ENCODE measurements around the gene ASTN2. TPM values are rescaled to one million over a fixed set of nuclear protein-coding genes. Genes with fewer than 3 reads are reported as not detected.

Gene ASTN2
- total and polyA plus RNA-seq, 2 donors (not counting 3 experiments of a cell fraction or from before 2014, with no cell fraction given), result 1.0 to 1.9 TPM

- no peaks in the 10 kb centered on the region for H3K9me3 ChIP-seq (replicated peaks; ENCODE audit: control insufficient read depth, insufficient read depth, low read length)
- H4K20me1 ChIP-seq (replicated peaks; ENCODE audit: control insufficient read depth, extremely low read depth, insufficient read depth, low read length), result no peaks in the 10 kb centered on the region
- BruUV-seq (replicated peaks), result no TSS peak
- CTCF ChIA-PET, result interaction anchor here (0.9 kb wide), 1 partner anchor 1048 kb away, joined by 3 read pairs; no protein-coding TSS in a partner anchor
- FAIRE-seq, result no peak
- no peak overlapping the region for H2AFZ ChIP-seq (ENCODE audit: low read depth, low read length)
- H3K9me1 ChIP-seq (replicated peaks; ENCODE audit: control insufficient read depth, extremely low read depth, insufficient read depth, low read length), result no peaks in the 10 kb centered on the region
- H3K9ac ChIP-seq (replicated peaks; ENCODE audit: extremely low read depth, insufficient read depth, low read length), result no peak overlapping the region
- no peaks in the 10 kb centered on the region for H3K27me3 ChIP-seq (ENCODE audit: control insufficient read depth in 2 of 2, insufficient read depth in 2 of 2, low read length in 2 of 2)
- no peaks in the 10 kb centered on the region for H3K79me2 ChIP-seq (ENCODE audit: control insufficient read depth, insufficient read depth, low read length)
- no peak overlapping the region for H3K4me3 ChIP-seq (replicated peaks in 1 of 3; ENCODE audit: insufficient read depth in 1 of 3, low read depth in 1 of 3, low read length in 3 of 3)
- no peak overlapping the region for H3K4me2 ChIP-seq (ENCODE audit: insufficient read depth, low read length)
- POLR2A ChIA-PET, result no interaction called here
- DNase-seq (ENCODE audit: low read depth, low spot score), result no peak
- intact Hi-C loops (cut with micrococcal nuclease), result no loop called here
- no peaks in the 10 kb centered on the region for H3K36me3 ChIP-seq (ENCODE audit: control insufficient read depth in 2 of 2, extremely low read depth in 1 of 2, insufficient read depth in 2 of 2, low read length in 2 of 2)
- TF ChIP-seq FOS (IDR thresholded peaks at IDR 0.05; ENCODE audit: borderline replicate concordance, insufficient read depth, low read length) (no peak), POLR2A (IDR thresholded peaks at IDR 0.05; ENCODE audit: low read depth, low read length) (no peak), MYC (IDR thresholded peaks at IDR 0.05; ENCODE audit: low read depth, low read length) (no peak), JUN (IDR thresholded peaks at IDR 0.05; ENCODE audit: borderline replicate concordance, insufficient read depth, insufficient read length, low read depth) (no peak), CTCF (IDR thresholded peaks at IDR 0.05; ENCODE audit: extremely low read depth in 1 of 2, insufficient read depth in 1 of 2, low read depth in 1 of 2, low read length in 2 of 2) (no peak), POLR2AphosphoS5 (IDR thresholded peaks at IDR 0.05; ENCODE audit: insufficient read depth, low read depth, low read length) (no peak), EZH2 (IDR thresholded peaks at IDR 0.05; ENCODE audit: borderline replicate concordance, low read depth, low read length, severe bottlenecking) (no peak), GATA2 (IDR thresholded peaks at IDR 0.05; ENCODE audit: insufficient read depth, insufficient read length, low read depth, low read length) (no peak)
- TF ChIP-seq, protein P1, sequence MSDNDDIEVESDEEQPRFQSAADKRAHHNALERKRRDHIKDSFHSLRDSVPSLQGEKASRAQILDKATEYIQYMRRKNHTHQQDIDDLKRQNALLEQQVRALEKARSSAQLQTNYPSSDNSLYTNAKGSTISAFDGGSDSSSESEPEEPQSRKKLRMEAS (IDR thresholded peaks at IDR 0.05; ENCODE audit: insufficient read depth, insufficient read length), result no peak
- H3K4me1 ChIP-seq (ENCODE audit: control insufficient read depth, extremely low read depth, insufficient read depth, low read length), result no peaks in the 10 kb centered on the region
- H3K27ac ChIP-seq (ENCODE audit: insufficient read depth, low read depth, low read length), result no peak overlapping the region
- dilution Hi-C loops (cut with MboI; ENCODE audit: extremely low pct_ligation_motif_present, low sequenced_read_pairs), result no loop called here
These were observed 773.4 kb downstream of the ASTN2 start for GRCh38 chr9:116641292-116642059.

Measured in endothelial cell of umbilical vein (primary cell).